Measurements from ENCODE around the gene JAM2.
A peak's percentile ranks its signal among the peaks of the same experiment; 100 is the strongest.
"Not testable (repeated sequence)": the region's sequence is repeated elsewhere in the genome, so short reads cannot be mapped to it uniquely, and the experiment has no call there.

JAM2 gene, protein sequence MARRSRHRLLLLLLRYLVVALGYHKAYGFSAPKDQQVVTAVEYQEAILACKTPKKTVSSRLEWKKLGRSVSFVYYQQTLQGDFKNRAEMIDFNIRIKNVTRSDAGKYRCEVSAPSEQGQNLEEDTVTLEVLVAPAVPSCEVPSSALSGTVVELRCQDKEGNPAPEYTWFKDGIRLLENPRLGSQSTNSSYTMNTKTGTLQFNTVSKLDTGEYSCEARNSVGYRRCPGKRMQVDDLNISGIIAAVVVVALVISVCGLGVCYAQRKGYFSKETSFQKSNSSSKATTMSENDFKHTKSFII

DNA sequence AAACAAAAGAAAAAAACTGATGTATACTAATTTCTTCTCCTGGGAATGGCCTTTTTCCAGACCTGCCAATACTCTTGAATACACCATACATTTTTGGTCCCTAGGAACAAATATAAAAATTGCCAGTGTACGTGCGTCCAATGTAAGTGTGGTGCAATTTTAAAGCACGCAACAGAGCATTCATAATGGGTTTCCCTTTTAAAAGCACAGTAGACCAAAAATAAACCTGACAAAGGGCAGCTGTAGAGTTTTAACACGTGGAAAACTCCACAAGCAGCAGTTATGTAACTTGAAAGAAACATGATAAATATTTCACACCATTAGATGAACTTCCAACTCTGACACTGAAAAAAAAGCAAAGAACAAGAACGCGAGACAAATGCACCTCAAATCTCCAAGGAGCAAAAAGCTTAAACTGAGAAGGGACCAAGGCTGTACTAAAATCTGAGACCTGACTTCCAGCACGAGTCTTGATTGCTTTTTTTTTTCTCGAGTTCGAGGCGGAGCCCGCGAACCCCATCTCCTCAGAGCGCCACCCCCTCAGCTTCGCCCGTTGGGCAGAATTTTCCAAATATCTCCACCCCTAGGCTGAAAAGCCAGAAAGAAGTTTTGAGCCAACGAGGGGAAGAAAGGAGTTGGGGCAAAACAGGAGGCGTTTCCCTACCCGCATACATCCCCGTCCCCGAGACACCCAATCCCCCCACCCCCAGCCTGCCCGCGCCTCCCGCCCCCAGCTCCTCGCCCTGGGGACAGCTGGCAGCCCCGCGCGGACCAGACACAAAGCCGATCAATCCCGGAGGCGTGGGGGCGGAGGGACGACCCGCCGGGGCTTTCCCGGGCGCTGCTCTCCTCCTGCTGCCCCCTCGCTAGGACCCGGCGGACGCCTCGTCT, at the start of gene JAM2:
Gene JAM2 (plus strand): TSS at position 599 of the 891 bp plus-strand sequence. CDS start 564 bp downstream, outside the sequence.
- no peak for DNase-seq (ENCODE audit: low read depth)

GRCh38 chr21:25589887-25590286, 49.2 kb upstream of the JAM2 start:
- no peak for DNase-seq (ENCODE audit: low read depth)

- peak; percentile 87 for DNase-seq (ENCODE audit: low read depth)
Measured at GRCh38 chr21:25607151-25608043, 31.7 kb upstream of the JAM2 start, which contains the start of gene MRPL39. MRPL39 (minus strand) TSS chr21:25607481; CDS start chr21:25607475, 6 bp downstream.

DNA sequence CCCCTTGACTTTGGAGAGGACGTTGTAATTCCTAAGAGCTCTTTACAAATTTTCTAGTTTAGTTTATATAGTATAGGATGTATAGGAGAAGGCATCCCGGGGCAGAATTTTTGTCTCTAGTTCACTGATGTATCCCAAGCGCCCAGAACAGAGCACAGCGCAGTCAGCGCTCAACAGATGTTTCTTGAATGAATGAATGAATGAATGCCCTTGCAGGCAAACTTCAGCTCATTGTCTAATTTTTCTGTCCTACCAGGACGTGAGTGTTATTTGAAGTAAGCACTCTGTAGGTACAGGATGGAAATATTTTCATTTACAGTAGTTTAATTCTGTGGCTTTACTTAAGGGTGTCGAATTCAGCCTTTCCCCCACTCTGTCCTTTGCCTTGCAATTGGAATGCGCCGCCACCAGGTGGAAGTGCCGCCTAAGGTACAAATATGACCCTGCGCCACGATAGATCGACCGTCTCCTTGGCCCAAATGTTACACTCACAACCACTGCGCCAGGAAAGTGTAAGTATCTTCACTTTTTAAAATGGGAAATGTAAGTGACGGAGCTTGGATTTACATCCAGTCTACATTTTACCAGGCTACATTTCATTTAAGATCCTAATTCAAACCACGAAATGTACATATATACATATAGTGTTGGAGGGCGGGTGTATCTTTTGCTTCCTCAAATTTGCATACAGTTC, 30.9 kb upstream of the JAM2 start:
- DNase-seq (ENCODE audit: low read depth): peak; percentile 79

- DNase-seq (ENCODE audit: low read depth): no peak
Measured at GRCh38 chr21:25614441-25614840, 24.6 kb upstream of the JAM2 start.

- no peak for DNase-seq (ENCODE audit: low read depth)
Measured at GRCh38 chr21:25615880-25616279, 23.2 kb upstream of the JAM2 start.

GRCh38 chr21:25619198-25619597, 19.9 kb upstream of the JAM2 start:
- no peak for DNase-seq (ENCODE audit: low read depth)

- DNase-seq (ENCODE audit: low read depth): no peak
Measured at GRCh38 chr21:25624511-25624910, 14.5 kb upstream of the JAM2 start.

DNA sequence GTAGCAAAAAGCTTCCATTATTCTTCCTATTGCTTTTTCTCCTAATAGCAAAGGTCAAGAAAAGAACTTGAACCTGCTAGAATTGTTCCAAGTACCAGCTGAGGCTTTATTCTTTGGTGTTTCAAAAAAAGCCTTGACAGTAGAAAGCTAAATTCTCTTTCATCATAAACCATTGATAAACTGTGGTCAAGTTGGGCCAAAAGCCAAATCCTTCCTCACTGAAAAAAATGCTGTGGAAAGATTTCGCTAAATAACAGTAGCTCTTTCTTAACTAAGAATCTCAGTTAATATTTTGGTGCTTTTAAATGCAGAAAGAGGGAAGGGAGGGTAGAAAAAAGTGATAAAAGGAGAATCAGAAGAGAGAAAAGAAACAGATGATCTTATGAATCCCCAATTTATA, 14.0 kb upstream of the JAM2 start:
- no peak for DNase-seq (ENCODE audit: low read depth)

DNA sequence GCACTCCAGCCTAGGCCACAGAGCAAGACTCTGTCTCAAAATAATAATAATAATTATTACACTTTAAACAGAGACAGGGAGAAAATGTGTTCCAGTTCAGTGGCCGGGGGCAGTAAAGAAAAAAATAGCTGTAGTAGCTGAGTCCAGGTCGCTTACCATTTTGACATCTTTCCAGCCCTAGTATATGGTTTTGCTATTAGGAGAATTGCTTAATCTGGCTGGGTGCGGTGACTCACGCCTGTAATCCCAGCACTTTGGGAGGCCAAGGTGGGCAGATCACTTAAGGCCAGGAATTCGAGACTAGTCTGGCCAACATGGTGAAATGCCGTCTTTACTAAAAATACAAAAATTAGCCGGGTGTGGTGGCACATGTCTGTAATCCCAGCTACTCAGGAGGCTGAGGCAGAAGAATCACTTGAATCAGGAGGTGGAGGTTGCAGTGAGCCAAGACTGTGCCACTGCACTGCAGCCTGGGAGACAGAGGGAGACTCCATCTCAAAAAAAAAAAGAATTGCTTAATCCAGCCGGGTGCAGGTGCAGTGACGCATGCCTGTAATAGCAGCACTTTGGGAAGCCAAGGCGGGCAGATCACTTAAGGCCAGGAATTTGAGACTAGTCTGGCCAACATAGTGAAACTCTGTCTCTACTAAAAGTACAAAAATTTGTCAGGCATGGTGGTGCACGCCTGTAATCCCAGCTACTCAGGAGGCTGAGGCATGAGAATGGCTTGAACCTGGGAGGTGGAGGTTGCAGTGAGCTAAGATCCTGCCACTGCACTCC, 13.1 kb upstream of the JAM2 start:
- not testable (repeated sequence) for DNase-seq (ENCODE audit: low read depth)

DNA sequence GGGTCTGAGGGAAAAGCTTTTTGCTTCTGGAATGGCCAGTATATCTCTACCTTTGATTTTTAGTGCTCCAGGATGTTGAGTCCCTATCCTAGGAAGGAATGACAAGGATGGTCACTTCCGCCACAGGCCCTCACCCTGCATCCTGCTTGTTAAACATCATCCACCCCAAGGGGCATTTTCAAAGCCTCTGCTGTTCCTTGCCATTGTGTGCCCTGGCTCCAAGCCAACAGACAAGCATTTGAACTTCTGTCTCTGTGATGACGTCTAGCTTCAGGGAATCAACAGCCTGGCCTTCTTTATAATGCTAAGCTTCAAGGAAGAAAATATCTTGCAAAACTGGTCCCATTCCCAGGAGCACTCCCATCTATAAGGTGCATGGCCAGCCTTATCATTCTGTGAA, 12.3 kb upstream of the JAM2 start:
- no peak for DNase-seq (ENCODE audit: low read depth)

DNA sequence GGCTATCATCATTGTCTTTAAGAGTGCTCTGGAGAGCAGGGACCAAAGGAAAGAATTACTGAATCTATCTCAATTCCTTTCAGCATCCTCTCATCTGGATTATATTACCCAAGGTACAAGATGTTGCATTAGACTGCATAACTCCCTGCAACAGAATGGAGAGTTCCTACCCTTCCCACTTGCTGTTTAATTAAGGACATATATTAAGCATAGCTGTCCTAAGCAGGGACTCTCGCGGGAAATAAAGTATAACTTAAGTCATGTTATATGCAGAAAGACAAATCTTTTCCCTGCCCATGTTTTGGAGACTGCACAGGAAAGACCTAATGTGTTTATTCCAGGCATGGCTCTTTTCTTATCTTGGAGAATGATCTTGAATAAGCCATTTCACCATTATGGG, 6.8 kb upstream of the JAM2 start:
- no peak for DNase-seq (ENCODE audit: low read depth)

- no peak for DNase-seq (ENCODE audit: low read depth)
Measured at GRCh38 chr21:25635310-25635709, 3.7 kb upstream of the JAM2 start.

DNA sequence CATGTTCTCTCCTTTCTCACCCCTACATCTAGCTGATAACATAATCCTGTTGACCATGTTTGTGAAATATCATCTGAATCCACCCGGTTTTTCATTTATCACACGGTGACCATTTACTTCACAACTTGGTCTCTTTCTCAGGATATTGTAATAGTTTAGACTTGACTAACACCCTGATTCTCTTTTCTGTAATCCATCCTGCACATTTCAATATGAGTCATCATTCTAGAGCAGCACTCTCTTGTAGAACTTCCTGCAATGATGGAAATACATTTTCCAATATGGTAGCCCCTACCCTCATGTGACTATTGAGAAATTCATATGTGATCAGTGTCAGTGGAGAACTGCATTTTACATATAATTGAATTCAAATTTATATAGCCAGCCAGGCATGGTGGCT, 2.3 kb upstream of the JAM2 start:
- DNase-seq (ENCODE audit: low read depth): no peak

- no peak for DNase-seq (ENCODE audit: low read depth)
Measured at GRCh38 chr21:25637851-25638659, 1.0 kb upstream of the JAM2 start.

GRCh38 chr21:25639551-25640201, 618 bp downstream of the JAM2 start:
- DNase-seq (ENCODE audit: low read depth): no peak

GRCh38 chr21:25640202-25640942, 1.3 kb downstream of the JAM2 start:
- DNase-seq (ENCODE audit: low read depth): no peak

GRCh38 chr21:25640943-25641292, 1.9 kb downstream of the JAM2 start:
- no peak for DNase-seq (ENCODE audit: low read depth)

DNA sequence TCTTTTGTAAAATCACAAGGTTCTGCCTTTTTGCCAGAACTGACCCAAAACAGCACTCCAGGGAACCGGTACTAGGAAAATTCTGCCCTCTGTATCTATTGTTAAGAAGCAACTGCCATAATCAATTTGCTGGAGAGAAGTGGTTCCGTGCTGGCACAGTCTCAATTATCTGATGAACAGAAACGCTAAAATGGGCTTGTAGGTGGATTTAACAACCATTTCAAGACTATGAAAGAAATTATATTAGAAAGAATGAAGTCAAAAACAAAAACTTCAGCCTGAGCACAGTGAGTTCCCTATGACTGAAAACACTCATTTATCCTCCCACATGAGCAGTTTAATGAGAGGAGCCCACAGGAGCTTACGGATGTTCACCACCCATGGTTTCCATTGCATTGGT, 4.4 kb downstream of the JAM2 start:
- no peak for DNase-seq (ENCODE audit: low read depth)

Data from EH (cell line).